Measurements from ENCODE around the gene HSPBAP1.
A peak's percentile ranks its signal among the peaks of the same experiment; 100 is the strongest.

Gene HSPBAP1

DNA sequence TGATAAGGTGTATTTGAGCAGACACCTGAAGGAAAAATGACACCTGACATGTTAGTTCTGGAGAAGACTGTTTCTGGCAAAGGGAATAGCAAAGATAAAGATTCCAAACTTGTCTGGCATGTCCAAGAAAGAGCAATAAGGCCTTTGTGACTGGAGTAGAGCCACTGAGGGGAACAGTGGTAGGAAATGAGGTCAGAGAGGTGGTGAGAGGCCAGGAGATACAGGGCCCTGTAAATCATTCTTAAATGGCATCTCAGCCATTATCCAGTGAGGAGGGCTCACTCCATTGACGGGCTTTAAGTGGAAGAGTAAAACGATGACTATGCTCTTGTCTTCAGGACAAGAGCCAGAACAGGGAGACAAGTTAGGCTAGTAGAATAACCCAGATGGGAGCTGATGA is 5.7 kb upstream of the HSPBAP1 start:
- H4K20me1 ChIP-seq (ENCODE audit: low read depth, low read length): no peaks in the 10 kb centered on the region
- no peak overlapping the region for H3K4me2 ChIP-seq (ENCODE audit: low read depth, low read length, poor library complexity, severe bottlenecking)
- no peak for TF ChIP-seq EZH2phosphoT487 (conservative IDR thresholded peaks at IDR 0.05; ENCODE audit: low read length)
- TF ChIP-seq, protein P1, sequence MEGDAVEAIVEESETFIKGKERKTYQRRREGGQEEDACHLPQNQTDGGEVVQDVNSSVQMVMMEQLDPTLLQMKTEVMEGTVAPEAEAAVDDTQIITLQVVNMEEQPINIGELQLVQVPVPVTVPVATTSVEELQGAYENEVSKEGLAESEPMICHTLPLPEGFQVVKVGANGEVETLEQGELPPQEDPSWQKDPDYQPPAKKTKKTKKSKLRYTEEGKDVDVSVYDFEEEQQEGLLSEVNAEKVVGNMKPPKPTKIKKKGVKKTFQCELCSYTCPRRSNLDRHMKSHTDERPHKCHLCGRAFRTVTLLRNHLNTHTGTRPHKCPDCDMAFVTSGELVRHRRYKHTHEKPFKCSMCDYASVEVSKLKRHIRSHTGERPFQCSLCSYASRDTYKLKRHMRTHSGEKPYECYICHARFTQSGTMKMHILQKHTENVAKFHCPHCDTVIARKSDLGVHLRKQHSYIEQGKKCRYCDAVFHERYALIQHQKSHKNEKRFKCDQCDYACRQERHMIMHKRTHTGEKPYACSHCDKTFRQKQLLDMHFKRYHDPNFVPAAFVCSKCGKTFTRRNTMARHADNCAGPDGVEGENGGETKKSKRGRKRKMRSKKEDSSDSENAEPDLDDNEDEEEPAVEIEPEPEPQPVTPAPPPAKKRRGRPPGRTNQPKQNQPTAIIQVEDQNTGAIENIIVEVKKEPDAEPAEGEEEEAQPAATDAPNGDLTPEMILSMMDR (IDR thresholded peaks at IDR 0.05; ENCODE audit: insufficient read depth, low read length, poor library complexity, severe bottlenecking): no peak
- H2AFZ ChIP-seq (ENCODE audit: low read depth, low read length, severe bottlenecking): no peak overlapping the region
- no peaks in the 10 kb centered on the region for H3K9me3 ChIP-seq (ENCODE audit: insufficient read depth, low read length)
- no peaks in the 10 kb centered on the region for H3K79me2 ChIP-seq (ENCODE audit: insufficient read depth, low read length)
- H3K9me2 ChIP-seq (replicated peaks; ENCODE audit: insufficient read depth, low read length): no peaks in the 10 kb centered on the region
- no peak overlapping the region for H3K27ac ChIP-seq (ENCODE audit: low read depth, low read length)
- H3K36me3 ChIP-seq (ENCODE audit: low read length): no peaks in the 10 kb centered on the region
- no peaks in the 10 kb centered on the region for H3K27me3 ChIP-seq (ENCODE audit: low read length)
- H3K9ac ChIP-seq (ENCODE audit: low read length): no peak overlapping the region
- H3K4me3 ChIP-seq (ENCODE audit: insufficient read depth, low read length, poor library complexity, severe bottlenecking): no peak overlapping the region
- H3F3A ChIP-seq (ENCODE audit: insufficient read depth): 0 out of 2 replicates have a peak, but pooled peaks cover 2% of the 10 kb centered on the region

DNA sequence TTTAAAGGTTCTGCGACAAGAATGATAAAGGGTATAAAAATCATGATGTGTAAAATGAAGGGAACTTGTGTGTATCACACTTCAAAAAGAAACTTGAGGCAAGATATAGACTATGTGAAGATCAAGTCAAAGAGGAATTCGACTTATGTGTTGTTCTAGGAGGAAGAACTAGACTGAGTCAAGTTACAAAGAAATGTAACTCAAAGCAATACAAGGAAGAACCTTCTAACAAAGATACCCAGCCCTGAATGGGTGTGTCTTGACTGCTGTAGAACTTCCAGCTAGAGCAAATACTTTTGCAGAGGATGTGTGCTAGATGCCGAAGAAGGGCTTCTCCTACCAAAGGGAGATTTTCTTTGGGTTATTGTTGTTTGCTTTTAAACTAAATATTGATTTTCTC is 3.7 kb upstream of the HSPBAP1 start:
- H3F3A ChIP-seq (ENCODE audit: insufficient read depth): 0 out of 2 replicates have a peak, but pooled peaks cover 7% of the 10 kb centered on the region
- no peaks in the 10 kb centered on the region for H4K20me1 ChIP-seq (ENCODE audit: low read depth, low read length)
- H3K4me2 ChIP-seq (ENCODE audit: low read depth, low read length, poor library complexity, severe bottlenecking): no peak overlapping the region
- H3K9ac ChIP-seq (ENCODE audit: low read length): no peak overlapping the region
- H3K79me2 ChIP-seq (ENCODE audit: insufficient read depth, low read length): peaks cover 6% of the 10 kb centered on the region; the same call in 1 of the 2 replicates
- no peaks in the 10 kb centered on the region for H3K9me2 ChIP-seq (replicated peaks; ENCODE audit: insufficient read depth, low read length)
- H3K36me3 ChIP-seq (ENCODE audit: low read length): no peaks in the 10 kb centered on the region
- H3K27me3 ChIP-seq (ENCODE audit: low read length): no peaks in the 10 kb centered on the region
- H2AFZ ChIP-seq (ENCODE audit: low read depth, low read length, severe bottlenecking): no peak overlapping the region
- no peaks in the 10 kb centered on the region for H3K9me3 ChIP-seq (ENCODE audit: insufficient read depth, low read length)
- no peak overlapping the region for H3K4me3 ChIP-seq (ENCODE audit: insufficient read depth, low read length, poor library complexity, severe bottlenecking)
- TF ChIP-seq, protein P1 (IDR thresholded peaks at IDR 0.05; ENCODE audit: insufficient read depth, low read length, poor library complexity, severe bottlenecking): no peak
- TF ChIP-seq EZH2phosphoT487 (conservative IDR thresholded peaks at IDR 0.05; ENCODE audit: low read length): no peak
- no peak overlapping the region for H3K27ac ChIP-seq (ENCODE audit: low read depth, low read length)

DNA sequence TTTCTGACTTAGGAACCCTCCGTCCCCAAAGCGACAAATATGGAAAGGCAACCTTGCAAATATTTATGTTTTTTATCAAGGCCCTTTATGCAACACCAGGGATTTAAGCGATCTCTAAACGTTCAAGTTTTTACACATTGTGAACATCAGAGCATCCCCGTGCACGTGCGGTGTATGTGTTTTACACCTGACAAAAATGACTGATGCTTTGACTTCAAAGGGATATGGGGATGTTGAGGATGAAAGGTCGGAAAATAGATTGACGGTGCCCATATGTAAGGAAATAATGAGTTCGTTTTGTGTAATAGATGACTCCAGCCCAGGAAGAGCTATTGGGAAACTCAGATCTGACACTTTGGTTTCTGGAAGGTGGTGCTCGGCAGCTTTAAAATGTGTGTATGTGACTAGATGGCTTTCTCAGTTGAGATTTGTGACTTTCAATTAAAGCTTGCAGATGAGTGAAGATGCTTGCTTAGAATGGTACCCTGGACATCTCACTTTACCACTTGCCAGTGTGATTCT is 2.1 kb upstream of the HSPBAP1 start:
- no peak overlapping the region for H3K27ac ChIP-seq (ENCODE audit: low read depth, low read length)
- 0 out of 2 replicates have a peak, but pooled peaks cover 7% of the 10 kb centered on the region for H3F3A ChIP-seq (ENCODE audit: insufficient read depth)
- H3K36me3 ChIP-seq (ENCODE audit: low read length): no peaks in the 10 kb centered on the region
- H3K9me3 ChIP-seq (ENCODE audit: insufficient read depth, low read length): no peaks in the 10 kb centered on the region
- H2AFZ ChIP-seq (ENCODE audit: low read depth, low read length, severe bottlenecking): peak overlapping the region; percentile 93
- 0 out of 2 replicates have a peak, but pooled peaks have one; percentile 56 for TF ChIP-seq EZH2phosphoT487 (conservative IDR thresholded peaks at IDR 0.05; ENCODE audit: low read length)
- TF ChIP-seq, protein P1 (IDR thresholded peaks at IDR 0.05; ENCODE audit: insufficient read depth, low read length, poor library complexity, severe bottlenecking): no peak
- H3K27me3 ChIP-seq (ENCODE audit: low read length): no peaks in the 10 kb centered on the region
- peaks cover 6% of the 10 kb centered on the region; the same call in 1 of the 2 replicates for H3K79me2 ChIP-seq (ENCODE audit: insufficient read depth, low read length)
- H3K4me3 ChIP-seq (ENCODE audit: insufficient read depth, low read length, poor library complexity, severe bottlenecking): peak overlapping the region; percentile 77
- H3K9me2 ChIP-seq (replicated peaks; ENCODE audit: insufficient read depth, low read length): no peaks in the 10 kb centered on the region
- H3K4me2 ChIP-seq (ENCODE audit: low read depth, low read length, poor library complexity, severe bottlenecking): peak overlapping the region; percentile 98
- H3K9ac ChIP-seq (ENCODE audit: low read length): peak overlapping the region; percentile 68
- H4K20me1 ChIP-seq (ENCODE audit: low read depth, low read length): no peaks in the 10 kb centered on the region
